Psoas muscle (tissue), 8 donors: ENCODE measurements around the gene KLK13. TPM values are rescaled to one million over a fixed set of nuclear protein-coding genes. Genes with fewer than 3 reads are reported as not detected.

Experiments used
- ATAC-seq, 4 donors: fragments of 200-7000 bp; cut with Tn5 transposase; one replicate each; pipeline ENCODE4 v1.9.1; 2020; ENCODE audit warnings: moderate library complexity in 3 of 4, mild to moderate bottlenecking in 2 of 4
- DNase-seq, 2 donors: peaks; one replicate each; pipeline ENCODE4 v3.0.0-alpha.2; 2020
- H3K27ac ChIP-seq: fragments of 200-600 bp; one replicate; pipeline ENCODE4 v1.8.0; 2022
- H3K27me3 ChIP-seq, 3 donors: fragments of 200-600 bp in 1 of 3; one replicate each; pipeline versions ENCODE4 v1.6.1 to v1.8.0; 2013 to 2022; ENCODE audit warnings: low read length in 2 of 3, mild to moderate bottlenecking in 2 of 3, moderate library complexity in 1 of 3; ENCODE audit not compliant: insufficient read depth in 3 of 3
- H3K36me3 ChIP-seq, 2 donors: fragments of 200-600 bp in 1 of 2; one replicate each; pipeline versions ENCODE4 v1.6.1 to v1.8.0; 2013 to 2022; ENCODE audit warnings: low read depth in 1 of 2, mild to moderate bottlenecking in 1 of 2, moderate library complexity in 1 of 2; ENCODE audit not compliant: insufficient read depth in 1 of 2
- H3K4me1 ChIP-seq: fragments of 200-600 bp; one replicate; pipeline ENCODE4 v1.8.0; 2022
- H3K4me3 ChIP-seq: fragments of 200-600 bp; one replicate; pipeline ENCODE4 v1.8.0; 2022; ENCODE audit warnings: mild to moderate bottlenecking
- H3K9me3 ChIP-seq: fragments of 200-600 bp; one replicate; pipeline ENCODE4 v1.8.0; 2022
- CTCF ChIP-seq: fragments of 200-600 bp; IDR thresholded peaks from one replicate; pipeline ENCODE4 v1.8.0; 2022; ENCODE audit warnings: antibody characterized with exemption
- WGBS, 3 donors: extraction: QIAGEN DNeasy Blood & Tissue Kit; methylation state at CpG; one replicate each; pipeline versions ENCODE4 v1.1.6 to v1.1.7; 2013; 5-methylcytosine and 5-hydroxymethylcytosine counted together
- intact Hi-C, 2 donors: fragments of 100-400 bp; cut with DNase I; formaldehyde crosslinking; loops; one replicate each; pipeline versions ENCODE4 v1.11.0 to v1.14.2; 2022
- polyA plus RNA-seq, 3 donors: library from polyadenylated mRNA; stranded (reverse); fragments of 200-250 nt; gene quantifications; one replicate each; pipeline ENCODE4 v1.2.3, GENCODE V29; 2013
- total RNA-seq, 4 donors: library from RNA; stranded (reverse); fragmentation: NEBNext Ultra II Directional in 2 of 4; extraction: Animal tissue kit (Norgen Biotek cat#: 25700) in 2 of 4; gene quantifications; one replicate each; pipeline versions ENCODE4 v1.2.1 to v1.2.4, GENCODE V29; 2021 to 2023
- donor health status: healthy with polysubstance abuse.
- donor health status: DM: no; HTN: no; CAD: no; lungs with moderate emphysema.
- donor health status: Bipolar disorder and iron deficiency.
- donor health status: healthy.
- donor health status: DM: yes; HTN: yes; CAD: no.
- donor health status: DM: no; HTN: no; CAD: no.
- donor health status: DM: no; HTN: no; CAD: no.
- donor health status: DM: yes; HTN: yes; CAD: no.

KLK13 gene
- total and polyA plus RNA-seq, 7 donors: 0.18 TPM; not detected in 6

GRCh38 chr19:51078731-51079130 is 13.8 kb upstream of the KLK13 start:
- no peak for ATAC-seq

GRCh38 chr19:51078104-51078503 is 13.2 kb upstream of the KLK13 start:
- 66 to 77% (median 69%) methylated on average over 5 to 6 of the region's 6 CpGs for WGBS, 3 donors
- DNase-seq (no peak), ATAC-seq (no peak)
- Histone ChIP-seq H3K4me3 (no peak overlapping the region), H3K36me3 (no peaks in the 10 kb centered on the region), H3K27ac (no peak overlapping the region), H3K9me3 (peaks cover 15% of the 10 kb centered on the region), H3K27me3 (peaks cover 0 to 8% (median 0%) of the 10 kb centered on the region in 3 donors), H3K4me1 (no peaks in the 10 kb centered on the region)
- no peak for TF ChIP-seq CTCF
- intact Hi-C loops: no loop called here

More at GRCh38 chr19:51078731-51079130, 13.8 kb upstream of the KLK13 start:
- Histone ChIP-seq H3K36me3 (no peaks in the 10 kb centered on the region), H3K4me3 (no peak overlapping the region), H3K27ac (no peak overlapping the region), H3K4me1 (no peaks in the 10 kb centered on the region), H3K9me3 (peaks cover 9% of the 10 kb centered on the region), H3K27me3 (peaks cover 0 to 8% (median 0%) of the 10 kb centered on the region in 3 donors)
- TF ChIP-seq CTCF: no peak
- DNase-seq: no peak
- intact Hi-C loops: no loop called here
- WGBS, 3 donors: 86 to 90% (median 89%) methylated on average over 6 of the region's 6 CpGs

- intact Hi-C loops: no loop called here
- Histone ChIP-seq H3K9me3 (peaks cover 19% of the 10 kb centered on the region), H3K36me3 (no peaks in the 10 kb centered on the region), H3K4me1 (no peaks in the 10 kb centered on the region), H3K4me3 (no peak overlapping the region), H3K27ac (no peak overlapping the region), H3K27me3 (peaks cover 0 to 4% (median 0%) of the 10 kb centered on the region in 3 donors)
- no peak for DNase-seq
- TF ChIP-seq CTCF: no peak
- ATAC-seq: no peak
- 73 to 75% (median 73%) methylated on average over 14 of the region's 14 CpGs for WGBS, 3 donors
Measured at GRCh38 chr19:51076631-51077213, 11.8 kb upstream of the KLK13 start.

GRCh38 chr19:51075998-51076397 is 11.1 kb upstream of the KLK13 start:
- peaks cover 0 to 2% (median 0%) of the 10 kb centered on the region in 3 donors for H3K27me3 ChIP-seq
- H3K27ac ChIP-seq: no peak overlapping the region
- ATAC-seq: no peak
- DNase-seq: no peak
- TF ChIP-seq CTCF: no peak
- H3K36me3 ChIP-seq: no peaks in the 10 kb centered on the region
- H3K4me1 ChIP-seq: no peaks in the 10 kb centered on the region
- H3K4me3 ChIP-seq: no peak overlapping the region
- intact Hi-C loops: no loop called here
- WGBS, 3 donors: 83 to 85% (median 84%) methylated on average over 5 of the region's 5 CpGs
- H3K9me3 ChIP-seq: peaks cover 19% of the 10 kb centered on the region

GRCh38 chr19:51071095-51071405 is 6.2 kb upstream of the KLK13 start:
- intact Hi-C loops: no loop called here
- 63 to 68% (median 66%) methylated on average over 4 of the region's 4 CpGs for WGBS, 3 donors
- no peak for ATAC-seq
- Histone ChIP-seq H3K36me3 (no peaks in the 10 kb centered on the region), H3K9me3 (peaks cover 19% of the 10 kb centered on the region), H3K4me1 (no peaks in the 10 kb centered on the region), H3K27ac (no peak overlapping the region), H3K27me3 (peaks cover 0 to 9% (median 0%) of the 10 kb centered on the region in 3 donors), H3K4me3 (no peak overlapping the region)
- no peak for TF ChIP-seq CTCF
- no peak for DNase-seq
